AG08395 (cell line): ENCODE data around the gene DDX10.
A peak's percentile ranks its signal among the peaks of the same experiment; 100 is the strongest.

Source experiments
- DNase-seq: peaks from one replicate; pipeline ENCODE4 v3.0.0; 2012; ENCODE audit warnings: mixed read lengths, low spot score

The DDX10 gene

DNA sequence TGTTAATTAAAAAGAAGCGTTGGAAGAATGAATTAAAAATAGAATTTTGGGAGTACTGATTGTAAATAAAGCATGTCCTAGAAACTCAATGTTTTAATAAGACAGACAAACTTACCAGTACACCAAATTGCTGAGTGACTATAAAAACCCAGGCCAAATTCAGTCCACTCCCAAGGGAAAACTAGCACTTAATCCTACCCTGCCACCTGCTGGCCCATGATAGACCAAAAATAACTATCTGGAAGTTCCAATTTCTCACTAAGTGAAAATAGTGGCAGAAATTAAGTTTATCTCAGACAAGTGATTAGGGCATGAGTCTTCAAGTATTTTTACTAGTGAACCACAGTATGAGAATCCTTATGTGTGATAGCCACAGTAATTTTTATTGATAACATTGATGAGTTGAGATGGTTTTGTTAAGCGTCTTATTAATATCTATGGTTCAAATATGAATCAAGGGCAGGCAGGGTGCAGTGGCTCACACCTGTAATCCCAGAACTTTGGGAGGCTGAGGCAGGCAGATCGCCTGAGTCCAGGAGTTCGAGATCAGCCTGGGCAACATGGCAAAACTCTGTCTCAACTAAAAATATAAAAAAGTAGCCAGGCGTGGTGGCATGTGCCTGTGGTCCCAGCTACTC lies 9.8 kb upstream of the DDX10 start:
- DNase-seq: peak; percentile 72

GRCh38 chr11:108662700-108663099 lies 2.2 kb upstream of the DDX10 start:
- DNase-seq: no peak

- no peak for DNase-seq
These were observed 1.6 kb upstream of the DDX10 start for GRCh38 chr11:108663154-108663877.

GRCh38 chr11:108666373-108666772 lies 1.5 kb downstream of the DDX10 start:
- DNase-seq: no peak

- no peak for DNase-seq
These were observed 4.4 kb downstream of the DDX10 start for GRCh38 chr11:108669286-108669685.

GRCh38 chr11:108669711-108670110 lies 4.8 kb downstream of the DDX10 start:
- DNase-seq: no peak

DNA sequence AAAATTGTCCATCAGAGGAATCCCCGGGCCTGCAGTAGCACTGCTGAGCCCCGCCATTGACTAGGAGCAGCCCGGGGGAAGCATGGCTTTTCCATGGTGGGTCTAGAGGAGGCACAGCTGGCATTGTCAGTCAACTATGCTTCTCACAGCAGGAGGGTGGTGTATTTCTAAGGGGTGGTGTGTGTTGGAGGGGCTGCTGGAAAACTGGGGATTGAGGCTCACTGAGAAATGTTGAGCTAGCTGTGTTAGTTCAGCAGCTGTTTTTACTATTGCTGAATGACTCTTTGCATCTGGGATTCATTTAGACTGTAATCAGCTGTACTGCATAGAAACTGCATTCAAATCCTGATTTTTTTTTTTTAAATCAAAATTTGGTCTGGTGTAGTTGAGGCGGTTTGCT lies 5.6 kb downstream of the DDX10 start:
- peak; percentile 37 for DNase-seq

DNA sequence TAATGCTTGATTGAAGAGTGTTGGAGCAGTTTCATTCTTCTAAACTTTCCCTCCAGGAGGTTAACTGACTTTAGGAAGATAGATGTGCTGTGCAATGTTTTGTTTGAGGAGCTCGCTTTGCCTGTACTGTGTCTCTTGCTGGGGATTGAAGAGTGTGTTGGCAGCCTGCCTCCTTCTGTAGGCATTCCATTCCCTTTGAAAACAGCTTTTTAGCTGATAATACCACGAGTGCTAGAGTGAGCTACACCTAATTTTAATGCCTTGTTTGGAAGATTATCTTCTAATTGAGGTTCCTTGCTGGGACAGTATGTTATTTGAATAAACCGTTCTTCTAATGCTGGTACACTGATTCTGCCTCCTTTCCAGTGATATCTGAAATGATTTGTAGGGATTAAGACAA lies 7.2 kb downstream of the DDX10 start:
- peak; percentile 42 for DNase-seq

GRCh38 chr11:108672786-108673185 lies 7.9 kb downstream of the DDX10 start:
- DNase-seq: peak; percentile 7

GRCh38 chr11:108679045-108679444 lies 14.2 kb downstream of the DDX10 start:
- no peak for DNase-seq

GRCh38 chr11:108680271-108680670 lies 15.4 kb downstream of the DDX10 start:
- no peak for DNase-seq

GRCh38 chr11:108685419-108686130 lies 20.7 kb downstream of the DDX10 start:
- DNase-seq: no peak

- DNase-seq: peak; percentile 31
These were observed 29.0 kb downstream of the DDX10 start for GRCh38 chr11:108693852-108694251.

DNA sequence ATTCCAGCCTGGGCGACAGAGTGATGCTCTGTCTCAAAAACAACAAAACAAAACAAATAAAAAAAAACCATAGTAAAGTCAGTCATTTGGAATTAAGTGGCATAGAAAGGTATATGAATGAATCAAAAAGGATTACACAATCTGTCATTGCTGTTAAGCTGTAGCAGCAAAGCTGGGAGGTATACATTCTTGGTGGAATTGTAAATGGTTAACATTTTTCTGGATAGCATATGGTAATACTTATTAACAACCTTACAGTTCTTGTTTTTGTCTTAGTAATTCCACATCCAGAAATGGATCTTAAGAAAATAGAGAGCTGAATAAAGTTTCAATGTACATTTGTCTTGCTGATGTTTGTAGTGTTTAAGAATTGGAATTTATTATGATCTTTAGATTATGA lies 30.0 kb downstream of the DDX10 start:
- DNase-seq: no peak

DNA sequence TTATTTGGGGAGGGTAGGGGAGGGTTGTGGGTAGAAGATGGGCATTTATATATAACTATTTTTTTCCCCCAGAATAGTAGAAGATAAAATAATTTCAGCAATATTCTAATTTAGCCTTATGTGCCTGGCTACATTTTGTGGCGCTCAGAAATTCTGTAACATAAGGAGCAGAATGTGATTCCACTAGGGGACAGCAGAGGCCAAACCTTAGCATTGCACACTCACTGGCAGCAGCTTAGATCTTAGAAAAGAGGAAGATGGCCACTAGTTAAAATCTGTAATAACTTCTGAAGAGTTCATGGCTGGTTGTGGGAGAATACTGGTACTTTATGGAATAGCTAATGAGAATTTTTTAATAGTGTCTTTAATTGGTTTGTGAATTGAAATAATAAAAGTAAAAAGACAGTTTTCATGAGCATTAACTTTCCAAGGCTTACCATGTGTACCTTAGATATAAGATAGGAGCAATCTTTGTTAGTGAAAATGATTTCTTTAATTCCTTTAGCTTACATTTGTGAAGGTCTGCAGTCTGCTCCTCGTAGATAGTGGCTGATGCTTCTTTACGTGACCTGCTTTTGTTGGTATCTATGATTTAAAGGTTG lies 33.1 kb downstream of the DDX10 start:
- DNase-seq: peak; percentile 83

DNA sequence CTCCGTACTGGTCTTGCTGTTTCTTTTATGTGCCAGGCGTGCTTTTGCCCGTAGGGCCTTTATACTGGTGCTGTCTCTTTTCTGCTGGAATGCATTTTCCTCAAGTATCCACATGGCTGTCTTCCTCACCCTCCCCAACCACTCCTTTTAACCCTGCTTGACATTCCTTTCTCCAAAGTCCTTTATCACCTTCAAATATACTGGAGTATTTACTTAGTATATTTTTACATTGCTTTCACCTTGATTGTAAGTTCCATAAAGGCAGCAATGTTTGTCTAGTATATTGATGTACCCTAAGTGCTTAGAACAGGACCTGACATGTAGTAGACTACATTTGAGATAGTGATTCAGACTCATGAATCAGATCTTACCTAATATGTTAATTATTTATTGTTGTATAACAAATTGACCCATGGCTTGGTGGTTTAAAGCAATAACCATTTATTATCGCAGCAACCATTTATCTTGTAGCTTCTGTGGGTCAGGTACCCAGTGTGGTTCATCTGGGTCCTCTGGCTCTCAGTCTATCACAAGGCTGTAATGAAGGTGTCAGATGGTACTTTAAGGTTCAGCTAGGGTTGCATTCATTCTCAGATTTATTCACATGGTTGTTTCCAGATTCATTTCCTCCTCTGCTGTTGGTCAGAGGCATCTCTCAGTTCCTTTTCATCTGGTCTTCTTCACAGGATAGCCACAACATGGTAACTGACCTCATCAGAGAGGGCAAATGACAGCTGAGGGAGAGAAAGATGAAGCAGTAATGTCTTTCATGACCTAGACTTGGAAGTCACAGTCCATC lies 34.2 kb downstream of the DDX10 start:
- no peak for DNase-seq

DNA sequence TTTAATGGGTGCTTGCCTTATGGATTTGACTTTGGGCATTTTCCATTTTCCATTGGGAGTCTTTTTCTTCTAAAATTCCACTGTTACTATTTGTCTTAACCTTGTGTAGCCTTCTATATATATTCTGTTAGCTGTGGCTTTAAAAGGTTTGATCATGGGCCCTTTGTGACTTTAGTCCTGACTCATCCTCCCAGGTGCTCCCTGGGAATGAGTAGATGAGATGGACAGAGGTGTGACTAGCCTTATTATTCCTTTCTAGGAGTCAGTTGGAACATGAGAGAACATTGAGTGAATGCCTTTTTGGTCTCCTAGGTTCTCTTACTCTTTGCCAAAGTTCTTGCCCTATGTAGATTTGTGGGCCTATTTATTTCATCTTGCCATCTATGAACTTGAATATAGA lies 39.0 kb downstream of the DDX10 start:
- DNase-seq: no peak

GRCh38 chr11:108705061-108705460 lies 40.2 kb downstream of the DDX10 start:
- DNase-seq: no peak

GRCh38 chr11:108708173-108708572 lies 43.3 kb downstream of the DDX10 start:
- no peak for DNase-seq

DNA sequence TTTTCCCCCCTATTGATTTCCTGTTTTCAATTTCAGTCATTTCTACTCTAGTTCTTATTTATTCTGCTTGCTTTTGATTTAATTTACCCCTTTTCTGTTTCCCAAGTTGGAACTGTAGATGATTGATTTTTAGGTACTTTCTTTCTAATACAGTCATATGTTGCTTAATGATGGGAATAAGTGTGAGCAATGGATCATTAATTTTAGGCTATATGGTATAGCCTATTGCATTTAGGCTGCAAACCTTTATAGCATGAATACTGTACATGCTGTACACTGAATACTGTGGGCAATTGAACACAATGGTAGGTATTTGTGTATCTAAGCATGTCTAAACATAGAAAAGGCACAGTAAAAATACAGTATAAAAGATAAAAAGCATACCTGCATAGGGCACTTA lies 44.9 kb downstream of the DDX10 start:
- no peak for DNase-seq

- DNase-seq: no peak
These were observed 48.4 kb downstream of the DDX10 start for GRCh38 chr11:108713076-108713790.
